ENCODE results near the gene WDSUB1.

GRCh38 chr2:159224061-159224813, 62.3 kb downstream of the WDSUB1 start:
- TF ChIP-seq, protein P1, sequence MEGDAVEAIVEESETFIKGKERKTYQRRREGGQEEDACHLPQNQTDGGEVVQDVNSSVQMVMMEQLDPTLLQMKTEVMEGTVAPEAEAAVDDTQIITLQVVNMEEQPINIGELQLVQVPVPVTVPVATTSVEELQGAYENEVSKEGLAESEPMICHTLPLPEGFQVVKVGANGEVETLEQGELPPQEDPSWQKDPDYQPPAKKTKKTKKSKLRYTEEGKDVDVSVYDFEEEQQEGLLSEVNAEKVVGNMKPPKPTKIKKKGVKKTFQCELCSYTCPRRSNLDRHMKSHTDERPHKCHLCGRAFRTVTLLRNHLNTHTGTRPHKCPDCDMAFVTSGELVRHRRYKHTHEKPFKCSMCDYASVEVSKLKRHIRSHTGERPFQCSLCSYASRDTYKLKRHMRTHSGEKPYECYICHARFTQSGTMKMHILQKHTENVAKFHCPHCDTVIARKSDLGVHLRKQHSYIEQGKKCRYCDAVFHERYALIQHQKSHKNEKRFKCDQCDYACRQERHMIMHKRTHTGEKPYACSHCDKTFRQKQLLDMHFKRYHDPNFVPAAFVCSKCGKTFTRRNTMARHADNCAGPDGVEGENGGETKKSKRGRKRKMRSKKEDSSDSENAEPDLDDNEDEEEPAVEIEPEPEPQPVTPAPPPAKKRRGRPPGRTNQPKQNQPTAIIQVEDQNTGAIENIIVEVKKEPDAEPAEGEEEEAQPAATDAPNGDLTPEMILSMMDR (IDR thresholded peaks at IDR 0.05): no peak
- no peak for TF ChIP-seq EP300 (IDR thresholded peaks at IDR 0.05)
- no peak for TF ChIP-seq POLR2A (IDR thresholded peaks at IDR 0.05)
